ENCODE measurements around the gene MRNIP. TPM values are rescaled to one million over a fixed set of nuclear protein-coding genes. Genes with fewer than 3 reads are reported as not detected.

The MRNIP gene
- total RNA-seq, 1 donor from 2014 or later, result 38.9 TPM

DNA sequence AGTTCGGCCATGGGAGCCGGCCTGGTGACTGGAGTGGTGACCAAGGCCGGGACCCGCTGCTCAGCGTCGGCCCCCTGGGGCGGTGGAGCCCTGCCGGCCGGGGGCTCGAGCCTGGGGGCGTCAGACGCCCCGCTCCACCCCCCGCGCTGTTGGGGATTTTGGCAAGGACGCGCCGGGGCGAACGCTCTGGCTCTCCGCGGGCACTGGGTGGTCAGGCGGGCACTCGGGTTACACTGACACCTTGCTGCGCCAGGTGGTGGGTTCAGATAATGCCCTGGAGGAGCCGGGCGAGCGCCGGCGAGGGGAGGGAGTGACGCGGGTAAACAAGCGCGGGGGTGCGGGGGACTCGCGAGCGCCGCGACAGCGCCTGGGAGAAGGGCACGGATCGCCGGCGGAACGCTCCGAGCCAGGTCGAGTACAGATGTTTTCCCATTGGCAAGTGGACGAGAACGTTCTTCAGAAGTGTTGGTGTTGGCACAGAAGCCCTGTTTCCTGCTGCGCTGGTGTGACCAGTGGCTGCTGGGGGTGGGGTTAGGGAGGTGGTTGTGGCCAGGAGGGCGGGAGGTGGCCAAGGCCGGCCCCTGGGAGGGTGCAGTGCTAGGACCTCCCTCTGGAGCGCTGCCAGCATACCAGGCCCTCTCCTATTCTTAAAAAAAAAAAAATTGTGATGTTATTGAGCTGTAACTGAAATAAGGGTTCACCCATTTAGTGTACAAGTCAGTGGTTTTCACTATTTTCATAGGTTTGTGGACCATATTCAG, 37.1 kb downstream of the MRNIP start:
- peak; percentile 97 for DNase-seq

DNA sequence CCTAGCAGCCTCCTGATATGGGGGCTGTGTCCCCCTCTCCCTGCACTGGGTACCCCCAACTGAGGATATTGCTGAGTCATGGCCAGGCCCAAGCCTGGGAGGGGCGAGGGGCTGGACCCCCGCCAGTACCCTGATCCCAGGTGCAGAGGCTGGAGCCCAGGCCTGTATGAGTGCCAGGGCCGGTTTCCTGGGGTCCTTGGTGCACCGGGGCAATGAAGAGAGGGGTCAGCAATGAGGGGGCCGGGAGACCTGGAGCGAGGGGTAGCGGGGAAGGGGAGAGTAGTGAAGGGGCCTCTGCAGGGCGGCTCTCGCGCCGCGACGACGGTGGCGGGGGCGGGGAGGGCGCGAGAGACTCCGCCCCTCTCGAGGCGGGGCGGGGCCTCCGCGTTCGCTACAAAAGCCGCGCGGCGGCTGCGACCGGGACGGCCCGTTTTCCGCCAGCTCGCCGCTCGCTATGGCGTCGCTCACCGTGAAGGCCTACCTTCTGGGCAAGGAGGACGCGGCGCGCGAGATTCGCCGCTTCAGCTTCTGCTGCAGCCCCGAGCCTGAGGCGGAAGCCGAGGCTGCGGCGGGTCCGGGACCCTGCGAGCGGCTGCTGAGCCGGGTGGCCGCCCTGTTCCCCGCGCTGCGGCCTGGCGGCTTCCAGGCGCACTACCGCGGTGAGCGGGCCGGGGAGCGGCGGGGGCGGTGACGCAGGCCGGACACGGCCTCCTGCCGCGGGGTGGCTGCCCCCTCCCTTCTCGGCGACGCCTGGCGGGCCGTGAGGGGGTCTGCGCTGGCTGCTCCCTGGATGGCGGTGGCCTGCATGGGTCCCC, 37.9 kb downstream of the MRNIP start, which contains the start of gene SQSTM1:
Gene SQSTM1 (plus strand): TSS at position 423 of the 815 bp plus-strand sequence. CDS start 32 bp downstream, at position 455.
- DNase-seq, result peak; percentile 93

DNA sequence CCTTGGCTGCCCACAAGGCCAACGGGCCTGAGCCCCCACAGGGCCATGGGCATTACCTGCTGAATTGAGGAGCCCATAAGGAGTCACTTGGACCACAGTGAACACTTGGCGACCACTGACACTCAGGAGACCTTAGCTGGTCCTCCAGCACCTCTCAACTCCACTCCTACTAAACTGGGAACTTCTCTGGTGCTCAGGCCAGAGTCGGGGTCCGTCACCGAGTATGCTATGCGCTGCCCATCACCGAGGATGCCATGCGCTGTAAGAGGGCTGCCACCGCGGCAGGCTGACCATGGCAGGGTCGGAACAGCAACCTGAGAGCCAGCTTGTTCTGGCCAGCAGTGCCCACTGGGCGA, 38.5 kb downstream of the MRNIP start:
- no peak for DNase-seq

DNA sequence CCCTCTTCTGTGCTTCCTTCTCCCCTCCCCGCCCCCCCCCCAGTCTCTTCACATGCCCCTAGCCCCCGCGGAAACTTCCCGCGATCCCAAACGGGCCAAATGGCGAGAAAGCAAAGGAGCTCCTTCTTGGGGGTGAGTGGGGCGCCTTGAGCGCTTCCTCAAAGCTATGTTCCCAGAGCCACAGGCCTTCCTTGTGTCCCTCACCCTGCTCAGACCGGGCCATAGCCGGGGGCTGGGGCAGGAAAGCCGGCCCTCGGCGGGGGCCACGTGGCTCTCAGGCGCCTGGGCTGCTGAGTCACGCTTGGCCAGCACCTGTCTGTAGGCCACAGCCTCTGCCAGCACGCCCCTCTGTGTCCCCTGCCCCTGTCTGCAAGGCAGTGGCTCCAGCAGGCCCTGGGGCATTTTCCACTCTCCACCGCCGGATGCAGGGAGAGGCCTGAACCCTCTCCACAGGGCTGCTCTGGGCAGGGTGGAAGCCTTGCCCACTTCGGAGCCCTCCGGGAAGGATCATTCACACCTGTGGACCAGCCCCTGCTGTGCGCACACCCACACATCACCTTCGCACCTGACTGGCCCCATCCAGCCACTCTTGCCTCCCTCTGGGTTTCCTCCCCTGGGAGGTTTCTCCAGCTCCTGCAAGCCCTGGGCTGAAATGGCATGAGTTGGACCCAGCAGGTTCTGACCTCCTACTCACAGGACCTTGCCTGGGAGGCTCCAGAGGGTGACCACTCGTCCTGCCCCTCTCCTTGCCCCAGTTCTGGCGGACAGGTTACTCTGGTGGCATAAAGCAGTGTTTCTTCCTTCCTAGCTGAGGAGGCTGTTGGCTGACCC, 39.1 kb downstream of the MRNIP start:
- DNase-seq, result peak; percentile 61

- DNase-seq, result peak; percentile 91
Measured at GRCh38 chr5:179818746-179819295, 39.8 kb downstream of the MRNIP start.

GRCh38 chr5:179817890-179818745, 40.5 kb downstream of the MRNIP start:
- no peak for DNase-seq

GRCh38 chr5:179817470-179817840, 41.2 kb downstream of the MRNIP start:
- DNase-seq, result no peak

GRCh38 chr5:179816796-179817469, 41.7 kb downstream of the MRNIP start:
- no peak for DNase-seq

DNA sequence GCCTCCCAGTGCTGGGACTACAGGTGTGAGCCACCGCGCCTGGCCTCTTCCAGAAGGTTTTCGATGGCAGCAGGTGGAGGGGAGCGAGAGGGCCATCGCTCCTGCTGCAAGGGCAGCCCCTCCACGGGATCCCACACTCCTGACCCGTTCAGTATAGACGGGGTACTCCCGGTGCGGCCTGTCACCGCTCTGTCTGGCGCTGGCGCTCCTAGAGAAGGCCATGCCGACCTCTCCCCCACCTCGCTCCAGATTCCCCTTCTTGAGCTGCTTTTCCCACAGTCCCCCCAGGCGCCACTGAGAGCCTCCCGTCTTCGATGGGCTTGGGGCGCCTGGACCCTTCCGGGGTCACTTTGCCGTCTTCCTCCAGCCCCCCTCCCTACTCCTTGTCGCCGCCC, 42.2 kb downstream of the MRNIP start:
- DNase-seq, result no peak

- DNase-seq, result no peak
Measured at GRCh38 chr5:179815491-179816249, 42.9 kb downstream of the MRNIP start.

- no peak for DNase-seq
Measured at GRCh38 chr5:179814090-179814489, 44.5 kb downstream of the MRNIP start.

DNA sequence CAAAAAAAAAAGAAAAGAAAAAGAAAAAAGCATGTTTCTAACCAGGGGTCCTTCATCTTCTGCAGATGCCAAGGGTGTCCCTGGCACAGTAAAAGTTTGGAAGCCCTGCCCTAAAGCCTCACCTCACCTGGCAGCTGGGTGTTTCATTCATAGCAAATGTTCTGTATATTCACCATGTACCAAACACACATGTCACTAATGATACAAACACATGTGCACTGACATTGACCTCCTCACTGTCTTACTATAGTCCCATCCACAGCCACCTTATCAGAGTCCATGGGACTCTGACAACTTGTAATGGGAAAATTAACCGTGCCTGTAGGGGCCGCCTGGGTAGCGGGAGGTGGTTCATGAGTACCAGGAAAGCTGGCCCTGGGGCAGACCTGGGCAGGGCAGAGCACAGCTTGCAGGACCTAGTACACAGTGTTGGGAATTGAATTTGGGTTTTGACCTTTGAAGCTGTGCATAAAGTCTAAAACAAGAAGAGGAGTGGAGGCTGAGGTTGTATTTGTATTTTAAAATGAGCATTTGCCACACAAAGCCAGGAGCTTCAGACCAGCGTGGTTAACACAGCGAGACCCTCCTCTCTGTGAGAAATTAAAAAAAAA, 45.5 kb downstream of the MRNIP start:
- no peak for DNase-seq

DNA sequence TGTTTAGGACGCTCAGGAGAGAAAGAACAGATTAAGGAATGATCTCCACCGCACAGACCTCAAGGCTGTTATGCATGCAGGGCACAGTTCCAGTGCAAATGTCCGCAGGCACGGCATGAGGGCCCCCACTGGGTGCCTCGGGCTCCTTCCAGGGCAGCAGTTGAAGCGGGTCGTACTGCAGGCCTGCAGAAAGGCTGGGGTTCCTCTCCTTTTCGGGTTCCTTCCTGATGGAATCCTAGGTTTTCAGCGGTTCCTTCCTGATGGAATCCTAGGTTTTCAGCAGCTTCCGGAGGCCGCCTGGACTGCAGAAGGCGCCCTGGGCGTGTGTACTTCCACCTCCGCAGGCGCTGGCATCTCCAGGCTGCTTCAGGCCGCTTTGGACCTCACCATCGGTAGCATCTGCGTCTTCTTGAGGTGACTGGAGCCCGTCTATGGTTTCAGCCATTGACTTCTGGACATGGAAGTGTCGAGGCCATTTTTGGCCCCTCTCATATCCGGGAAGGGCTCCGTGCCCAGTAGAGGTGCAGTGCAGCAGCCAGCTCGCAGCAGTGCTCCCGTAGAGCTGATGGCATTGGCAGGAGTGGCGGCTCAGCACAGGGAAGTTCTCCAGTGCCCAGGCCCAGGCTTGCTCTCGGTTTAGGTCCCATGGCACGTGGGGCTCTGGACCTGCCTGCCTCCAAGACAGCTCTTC, 46.3 kb downstream of the MRNIP start:
- no peak for DNase-seq

GRCh38 chr5:179806250-179807048, 52.2 kb downstream of the MRNIP start, which contains the start of gene MGAT4B:
MGAT4B (minus strand) TSS chr5:179806866; CDS start chr5:179806583, 283 bp downstream.
- peak; percentile 89 for DNase-seq

- DNase-seq, result peak; percentile 44
Measured at GRCh38 chr5:179805529-179806249, 52.9 kb downstream of the MRNIP start.

DNA sequence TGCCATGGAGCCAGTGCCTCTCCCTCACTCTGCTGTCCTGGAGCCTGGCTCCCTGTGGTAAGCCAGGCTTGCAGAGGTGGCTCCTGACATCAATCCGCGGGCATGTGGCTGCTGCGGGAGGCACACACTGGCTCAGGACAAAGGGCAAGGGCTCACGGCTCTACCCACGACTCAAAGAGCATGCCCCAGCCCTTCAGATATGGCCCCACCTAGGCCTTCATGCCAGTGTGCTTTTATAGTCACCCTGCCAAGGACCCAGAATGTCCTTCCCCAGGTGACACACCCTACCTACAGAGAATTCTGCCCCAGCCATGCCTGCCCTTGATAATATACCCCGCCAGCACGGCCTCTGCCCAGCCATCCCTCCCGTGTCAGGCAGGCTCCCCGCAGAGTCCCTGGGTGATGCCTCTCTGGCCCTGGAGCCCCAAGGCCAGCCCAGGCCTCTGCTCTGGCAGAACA, 53.5 kb downstream of the MRNIP start:
- no peak for DNase-seq

DNA sequence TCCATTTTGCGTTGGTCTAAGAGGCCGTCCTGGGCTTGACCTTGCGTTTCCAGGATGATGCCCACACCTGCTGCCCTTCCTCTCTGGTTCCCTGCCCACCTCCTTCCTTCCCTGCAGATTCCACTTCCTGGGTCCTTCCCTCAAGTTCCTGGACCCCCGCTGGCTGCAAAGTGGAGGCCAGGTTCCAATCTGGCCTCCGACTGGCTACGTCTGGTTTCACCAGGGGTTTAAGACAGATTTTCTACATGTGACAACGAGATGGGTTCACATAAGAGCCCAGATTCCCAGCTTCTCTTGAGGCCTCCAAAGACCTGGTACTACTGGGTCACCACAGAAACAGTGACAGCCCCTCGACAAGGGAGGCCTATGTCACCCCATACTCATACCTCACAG, 54.1 kb downstream of the MRNIP start:
- DNase-seq, result no peak

Data from tongue (tissue), 2 donors.